Hepatocyte (in vitro differentiated cells): ENCODE measurements around the gene RHOT2. TPM values are rescaled to one million over a fixed set of nuclear protein-coding genes. Genes with fewer than 3 reads are reported as not detected.
A peak's percentile ranks its signal among the peaks of the same experiment; 100 is the strongest.
"Not testable (repeated sequence)": the region's sequence is repeated elsewhere in the genome, so short reads cannot be mapped to it uniquely, and the experiment has no call there.

Source experiments
- DNase-seq: peaks from one replicate; pipeline ENCODE4 v3.0.0-alpha.2; 2016; ENCODE audit warnings: low spot score
- H2AFZ ChIP-seq: fragments of 200-600 bp; sonication (generic); 2 replicates; pipeline ENCODE4 v1.6.0; 2016; ENCODE audit warnings: antibody characterized with exemption, mild to moderate bottlenecking
- H3K27ac ChIP-seq: fragments of 200-600 bp; sonication (generic); 2 replicates; pipeline ENCODE4 v1.5.1; 2016; ENCODE audit warnings: mild to moderate bottlenecking
- H3K27me3 ChIP-seq: fragments of 200-600 bp; sonication (generic); 2 replicates; pipeline ENCODE4 v1.6.1; 2016
- H3K36me3 ChIP-seq: fragments of 200-600 bp; sonication (generic); replicated peaks from 2 replicates; pipeline ENCODE4 v1.5.1; 2016; ENCODE audit warnings: low read depth; ENCODE audit not compliant: insufficient read depth
- H3K4me1 ChIP-seq: fragments of 200-600 bp; sonication (generic); 2 replicates; pipeline ENCODE4 v1.5.1; 2016; ENCODE audit warnings: mild to moderate bottlenecking, moderate library complexity; ENCODE audit not compliant: insufficient read depth
- H3K4me2 ChIP-seq: fragments of 200-600 bp; sonication (generic); 2 replicates; pipeline ENCODE4 v1.6.0; 2016
- H3K4me3 ChIP-seq: fragments of 200-600 bp; sonication (generic); 2 replicates; pipeline ENCODE4 v1.5.1; 2016; ENCODE audit warnings: mild to moderate bottlenecking
- H3K79me2 ChIP-seq: fragments of 200-600 bp; sonication (generic); 2 replicates; pipeline ENCODE4 v1.6.0; 2017; ENCODE audit warnings: mild to moderate bottlenecking
- H3K9me2 ChIP-seq: fragments of 200-600 bp; sonication (generic); replicated peaks from 2 replicates; pipeline ENCODE4 v1.6.0; 2017; ENCODE audit warnings: mild to moderate bottlenecking; ENCODE audit not compliant: insufficient read depth
- H3K9me3 ChIP-seq: fragments of 200-600 bp; sonication (generic); 2 replicates; pipeline ENCODE4 v1.5.1; 2016; ENCODE audit warnings: low read depth, mild to moderate bottlenecking
- H4K20me1 ChIP-seq: fragments of 200-600 bp; sonication (generic); 2 replicates; pipeline ENCODE4 v1.6.0; 2016; ENCODE audit warnings: mild to moderate bottlenecking; ENCODE audit not compliant: insufficient read depth, poor library complexity, severe bottlenecking
- CTCF ChIP-seq: fragments of 200-600 bp; sonication (generic); IDR thresholded peaks from 2 replicates; pipeline ENCODE4 v1.5.1; 2016; ENCODE audit warnings: antibody characterized with exemption, mild to moderate bottlenecking; ENCODE audit not compliant: poor library complexity
- EZH2 ChIP-seq: fragments of 200-600 bp; sonication (generic); IDR thresholded peaks from 2 replicates; pipeline ENCODE4 v1.6.1; 2016; ENCODE audit warnings: antibody characterized with exemption, mild to moderate bottlenecking, borderline replicate concordance
- EZH2phosphoT487 ChIP-seq: fragments of 200-600 bp; sonication (generic); IDR thresholded peaks from one replicate; pipeline ENCODE4 v1.6.1; 2018; ENCODE audit warnings: antibody characterized with exemption, mild to moderate bottlenecking, low read depth, moderate library complexity; ENCODE audit not compliant: unreplicated experiment, severe bottlenecking
- WGBS: methylation state at CpG from one replicate; pipeline ENCODE4 v1.1.6; 2016; ENCODE audit warnings: low lambda C conversion rate; ENCODE audit errors: missing lambda C conversion rate; 5-methylcytosine and 5-hydroxymethylcytosine counted together
- polyA plus RNA-seq: library from polyadenylated mRNA; unstranded; fragments of >200 nt; fragmentation: Nextera tagmentation; extraction: Ambion mirVana; gene quantifications from 2 replicates; pipeline ENCODE4 v1.2.1, GENCODE V29; 2016
- total RNA-seq: library from RNA; depleted of rRNA; stranded (reverse); fragments of >200 nt; gene quantifications from 2 replicates; pipeline ENCODE4 v1.2.3, GENCODE V29; 2014

RHOT2 gene
- total and polyA plus RNA-seq, 2 experiments from 2014 or later, result 63.2 to 158 TPM

GRCh38 chr16:687499-687898 is 19.6 kb downstream of the RHOT2 start:
- no peaks in the 10 kb centered on the region for H3K9me2 ChIP-seq
- peaks cover 23% of the 10 kb centered on the region for H3K4me1 ChIP-seq
- TF ChIP-seq EZH2phosphoT487 (no peak), CTCF (no peak), EZH2 (no peak)
- no peaks in the 10 kb centered on the region for H3K36me3 ChIP-seq
- no peak for DNase-seq
- no peak overlapping the region for H3K4me2 ChIP-seq
- H3K9me3 ChIP-seq, result no peaks in the 10 kb centered on the region
- peaks cover 29% of the 10 kb centered on the region for H3K79me2 ChIP-seq
- peaks cover 9% of the 10 kb centered on the region for H3K27me3 ChIP-seq
- 98% methylated on average over 19 of the region's 19 CpGs for whole genome bisulfite sequencing
- no peak overlapping the region for H3K4me3 ChIP-seq
- H2AFZ ChIP-seq, result no peak overlapping the region
- H4K20me1 ChIP-seq, result peaks cover 7% of the 10 kb centered on the region
- H3K27ac ChIP-seq, result no peak overlapping the region

- H3K4me1 ChIP-seq, result peaks cover 18% of the 10 kb centered on the region
These were observed 21.4 kb downstream of the RHOT2 start for GRCh38 chr16:689175-689897.

GRCh38 chr16:691242-691641 is 23.3 kb downstream of the RHOT2 start:
- Histone ChIP-seq H3K4me1 (peaks cover 12% of the 10 kb centered on the region), H3K79me2 (peaks cover 16% of the 10 kb centered on the region), H3K27me3 (peaks cover 43% of the 10 kb centered on the region)
- not testable (repeated sequence) for H3K36me3 ChIP-seq, H3K4me2 ChIP-seq, H2AFZ ChIP-seq, H3K27ac ChIP-seq, H3K9me3 ChIP-seq, H4K20me1 ChIP-seq, DNase-seq, H3K9me2 ChIP-seq, H3K4me3 ChIP-seq
- 90% methylated on average over 16 of the region's 16 CpGs for WGBS

More at GRCh38 chr16:689175-689897, 21.4 kb downstream of the RHOT2 start:
- no peaks in the 10 kb centered on the region for H3K9me2 ChIP-seq
- 91% methylated on average over 26 of the region's 26 CpGs for WGBS
- peaks cover 26% of the 10 kb centered on the region for H3K27me3 ChIP-seq
- H3K79me2 ChIP-seq, result peaks cover 16% of the 10 kb centered on the region
- H3K36me3 ChIP-seq, result no peaks in the 10 kb centered on the region
- TF ChIP-seq EZH2phosphoT487 (no peak), EZH2 (no peak), CTCF (no peak)
- peak overlapping the region; percentile 99 for H3K4me2 ChIP-seq
- peak overlapping the region; percentile 87 for H3K27ac ChIP-seq
- H3K9me3 ChIP-seq, result no peaks in the 10 kb centered on the region
- DNase-seq, result no peak
- H3K4me3 ChIP-seq, result peak overlapping the region; percentile 100
- no peaks in the 10 kb centered on the region for H4K20me1 ChIP-seq
- H2AFZ ChIP-seq, result no peak overlapping the region

- Histone ChIP-seq H3K4me2 (no peak overlapping the region), H3K36me3 (no peaks in the 10 kb centered on the region), H3K4me3 (no peak overlapping the region), H3K4me1 (peaks cover 12% of the 10 kb centered on the region), H4K20me1 (no peaks in the 10 kb centered on the region), H3K27me3 (peaks cover 48% of the 10 kb centered on the region), H3K9me2 (no peaks in the 10 kb centered on the region), H3K9me3 (no peaks in the 10 kb centered on the region), H3K79me2 (peaks cover 16% of the 10 kb centered on the region), H3K27ac (no peak overlapping the region), H2AFZ (no peak overlapping the region)
- no peak for DNase-seq
- TF ChIP-seq CTCF (no peak), EZH2phosphoT487 (no peak), EZH2 (no peak)
- 73% methylated on average over 10 of the region's 10 CpGs for WGBS
These were observed 24.6 kb downstream of the RHOT2 start for GRCh38 chr16:692356-693108.
